Common myeloid progenitor, CD34-positive (primary cell): ENCODE data around the gene MAP3K20.

Experiments
- CTCF ChIA-PET: fragments of 350-600 bp; sonication (Branson Sonifier 250); formaldehyde crosslinking; loops from one replicate; lab custom pipeline; 2021; ENCODE audit warnings: antibody characterized with exemption; lab: Charles Lee
- POLR2A ChIA-PET: fragments of 350-600 bp; sonication (Branson Sonifier 250); formaldehyde crosslinking; loops from one replicate; lab custom pipeline; 2021; ENCODE audit warnings: antibody characterized with exemption; lab: Charles Lee
- DNase-seq, 3 donors: peaks; one replicate each; pipeline versions ENCODE4 v3.0.0 to v3.0.0-alpha.2; 2013
- H3K27ac ChIP-seq, 2 experiments: 1 replicate in 1 of 2; 2 replicates in 1 of 2; pipeline ENCODE4 v1.7.0; 2013; ENCODE audit warnings: inconsistent platforms in 2 of 2, low read length in 2 of 2, mild to moderate bottlenecking in 2 of 2, low read depth in 1 of 2, moderate library complexity in 1 of 2; ENCODE audit not compliant: severe bottlenecking in 2 of 2, insufficient read depth in 1 of 2, poor library complexity in 1 of 2
- H3K27me3 ChIP-seq, 5 experiments: replicated peaks in 2 of 5; 1 replicate in 3 of 5; 2 replicates in 2 of 5; pipeline versions ENCODE4 v1.6.1 to v1.7.0; 2013; ENCODE audit warnings: low read length in 4 of 5, mild to moderate bottlenecking in 2 of 5, moderate library complexity in 2 of 5, inconsistent platforms in 1 of 5; ENCODE audit not compliant: insufficient read depth in 5 of 5, control insufficient read depth in 4 of 5
- H3K36me3 ChIP-seq, 4 experiments: 1 replicate in 2 of 4; 2 replicates in 2 of 4; pipeline versions ENCODE4 v1.6.1 to v1.7.0; 2013; ENCODE audit warnings: low read length in 3 of 4, control low read depth in 1 of 4, mild to moderate bottlenecking in 1 of 4; ENCODE audit not compliant: control insufficient read depth in 4 of 4, insufficient read depth in 4 of 4
- H3K4me1 ChIP-seq, 4 experiments: 1 replicate in 3 of 4; 2 replicates in 1 of 4; pipeline versions ENCODE4 v1.6.1 to v1.7.1; 2013; ENCODE audit warnings: low read length in 3 of 4, mild to moderate bottlenecking in 3 of 4, control low read depth in 1 of 4, inconsistent platforms in 1 of 4, moderate library complexity in 1 of 4; ENCODE audit not compliant: control insufficient read depth in 4 of 4, insufficient read depth in 4 of 4; ENCODE audit errors: control extremely low read depth in 1 of 4
- H3K4me3 ChIP-seq, 7 experiments: 1 replicate in 4 of 7; 2 replicates in 3 of 7; pipeline versions ENCODE4 v1.5.1 to v1.7.0; 2013; ENCODE audit warnings: mild to moderate bottlenecking in 7 of 7, low read length in 6 of 7, moderate library complexity in 6 of 7, inconsistent platforms in 2 of 7, low read depth in 2 of 7, control low read depth in 1 of 7; ENCODE audit not compliant: insufficient read depth in 4 of 7, control insufficient read depth in 1 of 7; ENCODE audit errors: extremely low read depth in 1 of 7
- H3K9me3 ChIP-seq, 5 experiments: 1 replicate in 4 of 5; 2 replicates in 1 of 5; pipeline versions ENCODE4 v1.6.1 to v1.7.1; 2013; ENCODE audit warnings: low read length in 4 of 5, mild to moderate bottlenecking in 2 of 5, inconsistent platforms in 1 of 5, low read depth in 1 of 5, moderate library complexity in 1 of 5; ENCODE audit not compliant: control insufficient read depth in 4 of 5, insufficient read depth in 2 of 5; ENCODE audit errors: control extremely low read depth in 1 of 5
- WGBS: methylation state at CpG from one replicate; pipeline ENCODE4 v1.1.5; 2013; ENCODE audit not compliant: insufficient coverage; 5-methylcytosine and 5-hydroxymethylcytosine counted together

MAP3K20 gene

DNA sequence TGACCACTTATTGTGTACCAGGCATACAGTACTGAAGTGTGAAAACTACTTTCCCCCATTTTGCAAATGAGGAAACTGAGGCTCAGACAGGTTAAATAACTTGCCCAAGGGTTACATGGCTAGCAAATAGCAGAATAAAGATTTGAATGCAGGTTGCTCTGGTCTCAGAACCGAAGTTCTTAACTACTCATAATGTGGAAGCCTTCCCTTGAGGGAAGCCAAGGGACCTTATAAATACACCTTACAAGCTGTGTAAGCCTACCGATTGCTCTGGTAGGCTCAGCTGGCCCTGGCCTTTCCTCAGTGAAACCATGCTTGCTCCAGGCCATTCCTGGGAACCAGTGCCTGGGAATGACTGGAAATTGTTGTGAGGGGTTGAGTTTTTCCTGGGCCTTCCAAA lies 164.4 kb downstream of the MAP3K20 start:
- no peaks in the 10 kb centered on the region for H3K4me1 ChIP-seq
- no peaks in the 10 kb centered on the region for H3K9me3 ChIP-seq
- DNase-seq, result no peak
- 100% methylated on average over 1 of the region's 2 CpGs for WGBS
- H3K27me3 ChIP-seq, result no peaks in the 10 kb centered on the region
- ChIA-PET POLR2A (no interaction called here), CTCF (interaction anchor here (0.6 to 0.8 kb wide), 2 partner anchors 130 to 228 kb away, joined by 3 read pairs; no protein-coding TSS in a partner anchor)
- peaks cover 6 to 19% (median 7%) of the 10 kb centered on the region in 4 experiments for H3K36me3 ChIP-seq
- H3K4me3 ChIP-seq, result no peak overlapping the region
- no peak overlapping the region for H3K27ac ChIP-seq

DNA sequence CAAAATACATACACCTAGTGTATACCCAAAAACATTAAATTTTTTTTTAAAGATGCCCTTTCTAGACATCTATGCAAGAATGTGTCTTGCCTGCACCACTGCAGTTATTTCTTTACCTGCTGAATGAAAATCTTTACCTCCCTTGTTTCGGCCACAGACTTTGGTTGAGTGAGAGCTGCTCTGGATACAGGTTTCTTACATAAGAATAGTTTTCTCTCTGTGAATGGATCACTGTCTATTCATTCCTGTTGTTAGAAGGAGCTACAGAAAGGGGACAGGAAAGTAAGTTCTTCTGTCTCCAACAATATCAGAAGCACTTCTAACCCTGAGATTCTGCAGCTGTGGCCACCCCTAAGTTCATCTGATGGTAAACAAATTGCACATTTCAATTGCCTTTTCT lies 166.0 kb downstream of the MAP3K20 start:
- no CpG with 5 or more reads among the region's 1 CpG for WGBS
- H3K36me3 ChIP-seq, result peaks cover 4 to 15% (median 6%) of the 10 kb centered on the region in 4 experiments
- H3K9me3 ChIP-seq, result no peaks in the 10 kb centered on the region
- ChIA-PET POLR2A (no interaction called here), CTCF (interaction anchor here (1.0 kb wide), 1 partner anchor 19 kb away, joined by 3 read pairs; no protein-coding TSS in a partner anchor)
- no peaks in the 10 kb centered on the region for H3K27me3 ChIP-seq
- H3K4me3 ChIP-seq, result no peak overlapping the region
- no peak overlapping the region for H3K27ac ChIP-seq
- H3K4me1 ChIP-seq, result no peaks in the 10 kb centered on the region
- DNase-seq, result no peak

- no CpG with 5 or more reads among the region's 2 CpGs for WGBS
- Histone ChIP-seq H3K4me1 (no peaks in the 10 kb centered on the region), H3K4me3 (no peak overlapping the region), H3K27ac (no peak overlapping the region), H3K27me3 (no peaks in the 10 kb centered on the region), H3K36me3 (peaks cover 0 to 2% (median 0%) of the 10 kb centered on the region in 4 experiments), H3K9me3 (no peaks in the 10 kb centered on the region)
- ChIA-PET CTCF (no interaction called here), POLR2A (no interaction called here)
- DNase-seq, result no peak
These were observed 171.5 kb downstream of the MAP3K20 start for GRCh38 chr2:173247156-173247555.

DNA sequence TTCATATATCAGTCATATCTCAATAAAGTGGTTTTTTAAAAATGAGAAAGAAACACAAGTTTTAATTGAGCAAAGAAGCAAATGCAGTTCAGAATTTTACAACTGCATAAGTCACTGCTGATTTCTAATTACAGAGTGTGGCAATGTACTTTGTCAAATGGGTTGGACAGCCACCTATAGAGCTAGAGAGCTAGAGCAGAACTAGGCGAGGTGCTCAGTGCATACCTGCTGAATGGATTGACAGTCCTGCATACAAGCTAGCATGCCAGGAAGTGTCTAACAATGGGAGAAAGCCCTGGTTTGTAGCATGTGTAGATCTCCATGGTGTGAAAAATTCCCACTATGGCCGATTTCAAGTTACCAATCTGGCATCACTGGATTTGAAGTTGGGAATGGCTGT lies 172.7 kb downstream of the MAP3K20 start:
- CTCF ChIA-PET, result no interaction called here
- 100% methylated on average over 2 of the region's 2 CpGs for WGBS

DNA sequence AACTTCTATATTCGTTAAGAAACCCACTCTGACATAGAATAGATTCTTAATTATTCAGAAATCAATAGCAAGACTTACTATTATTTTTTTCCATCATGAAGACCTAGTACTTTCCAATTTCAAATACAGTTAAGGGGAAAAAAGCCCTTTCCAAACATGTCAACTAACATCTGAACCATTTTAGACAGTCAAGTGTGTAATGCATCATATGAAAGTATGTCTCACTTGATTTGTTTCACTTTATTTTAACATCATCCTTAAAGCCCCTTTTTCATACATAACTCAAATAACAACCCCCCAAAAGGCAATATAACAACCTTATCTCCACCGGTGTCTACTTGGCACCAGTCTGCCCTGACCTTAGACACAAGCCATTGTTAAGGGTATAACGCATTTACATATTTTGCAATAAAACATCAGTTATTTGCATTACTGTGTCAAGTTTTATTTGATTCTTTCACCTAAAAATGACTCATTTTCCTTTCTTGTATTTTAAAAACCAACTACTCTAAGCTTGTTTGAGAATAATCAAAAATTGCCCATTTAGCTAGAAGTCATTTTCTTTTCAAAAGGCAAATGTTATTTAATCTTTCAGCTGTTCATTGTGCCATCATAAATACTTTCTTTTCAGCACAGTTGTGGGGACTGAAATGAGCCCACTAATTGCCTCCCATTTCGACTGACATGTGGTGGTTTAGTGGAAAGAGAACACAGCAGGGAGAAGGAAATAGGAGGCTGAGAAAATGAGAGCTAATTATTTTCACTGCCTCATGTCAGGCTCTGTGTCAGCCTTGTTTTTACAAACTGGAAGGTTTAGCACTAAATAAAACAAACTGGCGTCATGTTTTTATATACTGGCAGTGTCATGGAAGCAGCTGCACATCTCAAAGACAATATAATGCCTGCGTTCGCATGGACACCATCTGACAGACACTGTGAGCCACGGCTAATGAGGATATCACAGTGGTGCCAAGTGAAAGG lies 174.3 kb downstream of the MAP3K20 start:
- POLR2A ChIA-PET, result no interaction called here

More for the DNA sequence above, 172.7 kb downstream of the MAP3K20 start:
- no peak for DNase-seq
- Histone ChIP-seq H3K27me3 (no peaks in the 10 kb centered on the region), H3K27ac (no peak overlapping the region), H3K4me3 (no peak overlapping the region), H3K36me3 (no peaks in the 10 kb centered on the region), H3K9me3 (no peaks in the 10 kb centered on the region), H3K4me1 (no peaks in the 10 kb centered on the region)
- POLR2A ChIA-PET, result no interaction called here

GRCh38 chr2:173251225-173251624 lies 175.6 kb downstream of the MAP3K20 start:
- POLR2A ChIA-PET, result no interaction called here
- Histone ChIP-seq H3K4me3 (no peak overlapping the region), H3K4me1 (no peaks in the 10 kb centered on the region), H3K9me3 (no peaks in the 10 kb centered on the region), H3K27me3 (no peaks in the 10 kb centered on the region), H3K27ac (no peak overlapping the region), H3K36me3 (no peaks in the 10 kb centered on the region)
- CTCF ChIA-PET, result no interaction called here
- no peak for DNase-seq
- WGBS, result 100% methylated on average over 1 of the region's 2 CpGs

More for the DNA sequence above, 174.3 kb downstream of the MAP3K20 start:
- H3K9me3 ChIP-seq, result no peaks in the 10 kb centered on the region
- 97% methylated on average over 3 of the region's 8 CpGs for WGBS
- H3K4me3 ChIP-seq, result no peak overlapping the region
- no peaks in the 10 kb centered on the region for H3K4me1 ChIP-seq
- DNase-seq, result no peak
- no peak overlapping the region for H3K27ac ChIP-seq
- no peaks in the 10 kb centered on the region for H3K27me3 ChIP-seq
- CTCF ChIA-PET, result no interaction called here
- no peaks in the 10 kb centered on the region for H3K36me3 ChIP-seq

DNA sequence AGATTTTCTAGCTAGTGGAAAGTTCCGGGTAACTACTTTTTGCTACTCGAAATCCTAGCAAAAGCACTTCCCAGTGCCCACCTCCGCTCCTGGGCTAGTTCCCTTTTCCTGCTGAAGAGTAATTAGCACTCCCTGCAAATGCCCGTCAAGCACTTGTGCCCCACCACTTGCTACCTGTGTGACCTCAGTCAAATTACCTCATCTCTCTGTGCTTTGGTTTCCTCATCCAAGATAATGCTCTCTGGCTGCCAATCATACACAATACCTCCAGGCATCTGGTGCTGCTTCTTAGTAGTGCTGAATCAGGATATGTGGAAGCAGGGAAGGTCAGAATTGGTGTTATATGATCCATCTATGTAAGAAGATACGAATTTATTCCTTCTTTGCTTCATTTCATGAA lies 176.9 kb downstream of the MAP3K20 start:
- Histone ChIP-seq H3K4me1 (no peaks in the 10 kb centered on the region), H3K27me3 (no peaks in the 10 kb centered on the region), H3K9me3 (no peaks in the 10 kb centered on the region), H3K4me3 (no peak overlapping the region), H3K36me3 (no peaks in the 10 kb centered on the region), H3K27ac (no peak overlapping the region)
- 98% methylated on average over 4 of the region's 5 CpGs for WGBS
- no peak for DNase-seq
- ChIA-PET CTCF (no interaction called here), POLR2A (no interaction called here)
